ENCODE data around the gene RAN. TPM values are rescaled to one million over a fixed set of nuclear protein-coding genes. Genes with fewer than 3 reads are reported as not detected.

Gene RAN
- total RNA-seq, 2 experiments from 2014 or later: 278 to 302 TPM

DNA sequence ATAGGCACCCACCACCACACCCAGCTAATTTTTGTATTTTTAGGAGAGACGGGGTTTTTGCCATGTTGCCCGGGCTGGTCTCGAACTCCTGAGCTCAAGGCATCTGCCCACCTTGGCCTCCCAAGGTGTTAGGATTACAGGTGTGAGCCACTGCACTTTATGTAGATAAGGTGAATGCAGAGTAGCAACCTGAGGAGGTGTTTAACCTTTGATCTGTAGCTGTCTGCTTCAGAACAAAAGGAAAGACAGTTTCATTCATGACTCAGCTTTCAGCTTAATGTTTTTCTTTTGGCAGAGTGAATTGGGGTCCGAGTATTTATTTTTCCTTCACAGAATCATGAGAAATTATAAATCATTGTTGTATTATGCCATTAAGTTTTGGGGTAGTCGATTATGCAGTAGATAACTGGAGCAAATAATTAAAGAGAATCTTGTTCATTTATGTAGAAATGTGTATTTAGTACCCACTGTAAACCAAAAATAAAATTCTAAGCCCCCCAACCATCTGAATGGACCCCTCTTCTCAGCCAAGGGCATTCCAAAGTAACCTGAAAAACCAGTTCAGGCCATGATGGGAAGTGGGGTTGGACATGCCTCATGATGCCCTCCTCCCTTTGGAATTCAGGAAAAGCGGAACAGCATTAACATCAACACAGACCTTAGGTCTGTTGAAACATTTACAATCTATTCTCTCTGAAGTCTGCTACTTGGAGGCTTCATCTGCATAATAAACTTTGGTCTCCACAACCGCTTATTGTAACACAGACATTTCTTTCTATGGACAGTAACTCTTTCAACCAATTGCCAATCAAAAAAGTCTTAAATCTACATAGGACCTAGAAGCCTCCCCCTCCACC lies 22.1 kb upstream of the RAN start:
- CTCF ChIA-PET: no interaction called here
- Histone ChIP-seq H3K36me3 (ENCODE audit: insufficient read depth, low read length) (no peaks in the 10 kb centered on the region), H3K27me3 (ENCODE audit: control insufficient read depth in 1 of 2, insufficient read depth in 2 of 2, low read length in 2 of 2) (peaks cover 0 to 2% of the 10 kb centered on the region in 2 experiments), H3K9me3 (ENCODE audit: control insufficient read depth in 1 of 2, insufficient read depth in 1 of 2, low read length in 2 of 2) (no peaks in the 10 kb centered on the region), H3K4me1 (ENCODE audit: insufficient read depth, low read length) (no peaks in the 10 kb centered on the region), H3K4me3 (ENCODE audit: low read length) (no peak overlapping the region), H3K27ac (ENCODE audit: low read depth in 1 of 2, low read length in 2 of 2) (no peak overlapping the region)
- DNase-seq (no peak), ATAC-seq (ENCODE audit: poor library complexity) (no peak)
- no peaks in the 10 kb centered on the region for H3K9me3 Mint-ChIP-seq
- POLR2A ChIA-PET: no interaction called here
- H3K4me1 Mint-ChIP-seq (ENCODE audit: low read depth): no peaks in the 10 kb centered on the region
- no peak overlapping the region for H3K4me3 Mint-ChIP-seq
- TF ChIP-seq, protein P1, sequence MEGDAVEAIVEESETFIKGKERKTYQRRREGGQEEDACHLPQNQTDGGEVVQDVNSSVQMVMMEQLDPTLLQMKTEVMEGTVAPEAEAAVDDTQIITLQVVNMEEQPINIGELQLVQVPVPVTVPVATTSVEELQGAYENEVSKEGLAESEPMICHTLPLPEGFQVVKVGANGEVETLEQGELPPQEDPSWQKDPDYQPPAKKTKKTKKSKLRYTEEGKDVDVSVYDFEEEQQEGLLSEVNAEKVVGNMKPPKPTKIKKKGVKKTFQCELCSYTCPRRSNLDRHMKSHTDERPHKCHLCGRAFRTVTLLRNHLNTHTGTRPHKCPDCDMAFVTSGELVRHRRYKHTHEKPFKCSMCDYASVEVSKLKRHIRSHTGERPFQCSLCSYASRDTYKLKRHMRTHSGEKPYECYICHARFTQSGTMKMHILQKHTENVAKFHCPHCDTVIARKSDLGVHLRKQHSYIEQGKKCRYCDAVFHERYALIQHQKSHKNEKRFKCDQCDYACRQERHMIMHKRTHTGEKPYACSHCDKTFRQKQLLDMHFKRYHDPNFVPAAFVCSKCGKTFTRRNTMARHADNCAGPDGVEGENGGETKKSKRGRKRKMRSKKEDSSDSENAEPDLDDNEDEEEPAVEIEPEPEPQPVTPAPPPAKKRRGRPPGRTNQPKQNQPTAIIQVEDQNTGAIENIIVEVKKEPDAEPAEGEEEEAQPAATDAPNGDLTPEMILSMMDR (IDR thresholded peaks at IDR 0.05): no peak
- H3K36me3 Mint-ChIP-seq (ENCODE audit: low read depth): no peaks in the 10 kb centered on the region
- no peak overlapping the region for H3K27ac Mint-ChIP-seq
- H3K27me3 Mint-ChIP-seq: peaks cover 4% of the 10 kb centered on the region
- intact Hi-C loops (cut with DNase I, micrococcal nuclease): no loop called here

DNA sequence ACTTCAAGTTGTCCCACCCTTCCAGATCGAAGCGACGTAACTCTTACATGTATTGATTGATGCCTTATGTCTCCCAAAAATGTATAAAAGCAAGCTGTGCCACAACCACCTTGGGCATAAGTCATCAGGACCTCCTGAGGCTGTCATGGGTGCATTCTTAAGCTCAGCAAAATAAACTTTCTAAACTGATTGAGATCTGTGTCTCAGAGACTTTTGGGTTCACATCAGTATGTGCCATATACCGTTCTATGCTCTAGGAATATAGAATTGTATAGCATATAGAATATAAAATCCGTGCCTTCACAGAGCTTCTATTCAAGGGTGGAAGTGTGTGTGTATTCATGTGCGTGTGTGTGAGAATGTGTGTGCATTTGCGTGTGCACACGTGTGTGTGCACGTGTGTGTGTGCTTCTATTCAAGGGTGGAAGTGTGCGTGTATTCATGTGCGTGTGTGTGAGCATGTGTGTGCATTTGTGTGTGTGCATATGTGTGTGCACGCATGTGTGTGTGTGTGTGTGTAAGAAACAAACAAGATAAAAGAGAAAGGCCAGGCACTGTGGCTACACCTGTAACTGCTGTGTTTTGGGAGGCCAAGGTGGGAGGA lies 21.3 kb upstream of the RAN start:
- Mint-ChIP-seq H3K9me3 (no peaks in the 10 kb centered on the region), H3K27me3 (peaks cover 4% of the 10 kb centered on the region), H3K36me3 (ENCODE audit: low read depth) (no peaks in the 10 kb centered on the region), H3K4me3 (no peak overlapping the region), H3K4me1 (ENCODE audit: low read depth) (no peaks in the 10 kb centered on the region), H3K27ac (no peak overlapping the region)
- ChIA-PET CTCF (no interaction called here), POLR2A (no interaction called here)
- DNase-seq (no peak), ATAC-seq (ENCODE audit: poor library complexity) (no peak)
- no peak overlapping the region for H3K27ac ChIP-seq (ENCODE audit: low read depth in 1 of 2, low read length in 2 of 2)
- TF ChIP-seq, protein P1 (IDR thresholded peaks at IDR 0.05): no peak
- H3K4me3 ChIP-seq (ENCODE audit: low read length): no peak overlapping the region
- H3K9me3 ChIP-seq (ENCODE audit: control insufficient read depth in 1 of 2, insufficient read depth in 1 of 2, low read length in 2 of 2): no peaks in the 10 kb centered on the region
- intact Hi-C loops (cut with DNase I, micrococcal nuclease): no loop called here
- H3K36me3 ChIP-seq (ENCODE audit: insufficient read depth, low read length): no peaks in the 10 kb centered on the region
- no peaks in the 10 kb centered on the region for H3K4me1 ChIP-seq (ENCODE audit: insufficient read depth, low read length)
- peaks cover 0 to 2% of the 10 kb centered on the region in 2 experiments for H3K27me3 ChIP-seq (ENCODE audit: control insufficient read depth in 1 of 2, insufficient read depth in 2 of 2, low read length in 2 of 2)

DNA sequence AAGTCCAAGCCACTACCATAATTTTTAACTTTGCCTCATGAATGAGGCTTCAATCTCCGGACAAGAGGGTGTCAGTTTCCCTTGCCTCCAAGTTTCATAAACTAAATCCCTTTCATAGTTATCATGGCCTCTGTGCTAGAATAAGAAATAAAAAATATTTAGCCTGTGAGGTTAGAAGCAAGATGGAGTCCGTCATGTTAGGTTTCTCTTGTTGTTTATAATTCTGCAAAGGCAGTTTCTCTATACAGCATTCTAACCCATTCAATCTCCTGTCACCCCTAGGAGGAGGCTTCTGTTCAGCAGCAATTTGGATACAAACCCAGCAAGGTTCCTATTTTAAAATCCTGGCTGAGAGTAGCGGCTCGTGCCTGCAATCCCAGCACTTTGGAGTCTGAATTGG lies 15.8 kb upstream of the RAN start:
- Histone ChIP-seq H3K4me3 (ENCODE audit: low read length) (no peak overlapping the region), H3K27me3 (ENCODE audit: control insufficient read depth in 1 of 2, insufficient read depth in 2 of 2, low read length in 2 of 2) (peaks cover 0 to 2% of the 10 kb centered on the region in 2 experiments), H3K27ac (ENCODE audit: low read depth in 1 of 2, low read length in 2 of 2) (no peak overlapping the region), H3K4me1 (ENCODE audit: insufficient read depth, low read length) (no peaks in the 10 kb centered on the region), H3K36me3 (ENCODE audit: insufficient read depth, low read length) (no peaks in the 10 kb centered on the region), H3K9me3 (ENCODE audit: control insufficient read depth in 1 of 2, insufficient read depth in 1 of 2, low read length in 2 of 2) (peaks cover 5 to 12% of the 10 kb centered on the region in 2 experiments)
- H3K27me3 Mint-ChIP-seq: peaks cover 4% of the 10 kb centered on the region
- intact Hi-C loops (cut with DNase I, micrococcal nuclease): no loop called here
- H3K9me3 Mint-ChIP-seq: peaks cover 5% of the 10 kb centered on the region
- DNase-seq: no peak
- ChIA-PET POLR2A (no interaction called here), CTCF (no interaction called here)
- TF ChIP-seq, protein P1 (IDR thresholded peaks at IDR 0.05): no peak
- H3K36me3 Mint-ChIP-seq (ENCODE audit: low read depth): no peaks in the 10 kb centered on the region
- H3K4me1 Mint-ChIP-seq (ENCODE audit: low read depth): no peaks in the 10 kb centered on the region
- no peak overlapping the region for H3K4me3 Mint-ChIP-seq
- no peak for ATAC-seq (ENCODE audit: poor library complexity)
- H3K27ac Mint-ChIP-seq: no peak overlapping the region
